HCT116 (cell line): ENCODE results near the gene ATP13A4.

ENCODE experiments used
- CBX3 ChIP-seq: IDR thresholded peaks from 2 replicates; pipeline ENCODE4 v1.6.1; 2012; ENCODE audit warnings: low read depth
- POLR2A ChIP-seq: IDR thresholded peaks from 2 replicates; pipeline ENCODE4 v1.7.0; 2011; ENCODE audit warnings: borderline replicate concordance; ENCODE audit not compliant: insufficient read depth, insufficient read length; ENCODE audit errors: extremely low read depth
- POLR2AphosphoS5 ChIP-seq: IDR thresholded peaks from 2 replicates; pipeline ENCODE4 v1.6.1; 2011; ENCODE audit warnings: mild to moderate bottlenecking, low read depth, low read length, moderate library complexity
- SIN3A ChIP-seq: IDR thresholded peaks from 2 replicates; pipeline ENCODE4 v1.6.1; 2012; ENCODE audit warnings: low read depth
- TF ChIP-seq, protein P1 (sequence below), 3 experiments: fragments of 200-600 bp in 1 of 3; sonication (generic) in 1 of 3; IDR thresholded peaks in 2 of 3; conservative IDR thresholded peaks in 1 of 3; 2 replicates each; pipeline ENCODE4 v1.5.1; 2012 to 2017; ENCODE audit warnings: low read depth in 2 of 3, low read length in 2 of 3, antibody characterized with exemption in 1 of 3, borderline replicate concordance in 1 of 3, control low read depth in 1 of 3, mild to moderate bottlenecking in 1 of 3, mixed read lengths in 1 of 3, mixed run types in 1 of 3, moderate library complexity in 1 of 3; ENCODE audit not compliant: insufficient read depth in 1 of 3

DNA sequence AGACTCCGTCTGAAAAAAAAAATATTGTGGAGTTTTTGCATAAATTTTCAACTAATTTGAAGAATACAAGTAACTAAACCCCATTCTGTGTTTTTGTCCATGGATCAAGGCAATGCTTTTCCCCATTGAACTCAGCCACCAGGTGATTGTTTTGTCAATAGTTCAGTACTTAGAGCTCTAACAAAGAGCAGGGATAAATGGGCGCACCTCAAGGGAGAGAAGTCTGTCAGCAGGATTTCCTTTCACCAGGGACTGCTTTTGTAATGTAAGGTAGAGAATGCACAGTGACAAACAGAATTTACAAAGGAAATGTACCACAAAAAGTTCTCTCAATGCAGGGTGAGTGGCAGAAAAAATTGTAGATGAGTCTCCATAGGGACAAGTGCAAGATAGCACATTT, 165.4 kb downstream of the ATP13A4 start:
- no peak for TF ChIP-seq POLR2AphosphoS5
- no peak for TF ChIP-seq POLR2A
- TF ChIP-seq, protein P1, sequence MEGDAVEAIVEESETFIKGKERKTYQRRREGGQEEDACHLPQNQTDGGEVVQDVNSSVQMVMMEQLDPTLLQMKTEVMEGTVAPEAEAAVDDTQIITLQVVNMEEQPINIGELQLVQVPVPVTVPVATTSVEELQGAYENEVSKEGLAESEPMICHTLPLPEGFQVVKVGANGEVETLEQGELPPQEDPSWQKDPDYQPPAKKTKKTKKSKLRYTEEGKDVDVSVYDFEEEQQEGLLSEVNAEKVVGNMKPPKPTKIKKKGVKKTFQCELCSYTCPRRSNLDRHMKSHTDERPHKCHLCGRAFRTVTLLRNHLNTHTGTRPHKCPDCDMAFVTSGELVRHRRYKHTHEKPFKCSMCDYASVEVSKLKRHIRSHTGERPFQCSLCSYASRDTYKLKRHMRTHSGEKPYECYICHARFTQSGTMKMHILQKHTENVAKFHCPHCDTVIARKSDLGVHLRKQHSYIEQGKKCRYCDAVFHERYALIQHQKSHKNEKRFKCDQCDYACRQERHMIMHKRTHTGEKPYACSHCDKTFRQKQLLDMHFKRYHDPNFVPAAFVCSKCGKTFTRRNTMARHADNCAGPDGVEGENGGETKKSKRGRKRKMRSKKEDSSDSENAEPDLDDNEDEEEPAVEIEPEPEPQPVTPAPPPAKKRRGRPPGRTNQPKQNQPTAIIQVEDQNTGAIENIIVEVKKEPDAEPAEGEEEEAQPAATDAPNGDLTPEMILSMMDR (IDR thresholded peaks at IDR 0.05 in 2 of 3, conservative IDR thresholded peaks at IDR 0.05 in 1 of 3; ENCODE audit: borderline replicate concordance in 1 of 3, insufficient read depth in 1 of 3, low read depth in 2 of 3, low read length in 2 of 3) = no peak
- TF ChIP-seq SIN3A = no peak
- no peak for TF ChIP-seq CBX3
